ENCODE data around the gene CLIP2.
"Not testable (repeated sequence)": the region's sequence is repeated elsewhere in the genome, so short reads cannot be mapped to it uniquely, and the experiment has no call there.

The CLIP2 gene

GRCh38 chr7:74332373-74333176 lies 43.4 kb downstream of the CLIP2 start:
- no peak for DNase-seq (ENCODE audit: low spot score)

DNA sequence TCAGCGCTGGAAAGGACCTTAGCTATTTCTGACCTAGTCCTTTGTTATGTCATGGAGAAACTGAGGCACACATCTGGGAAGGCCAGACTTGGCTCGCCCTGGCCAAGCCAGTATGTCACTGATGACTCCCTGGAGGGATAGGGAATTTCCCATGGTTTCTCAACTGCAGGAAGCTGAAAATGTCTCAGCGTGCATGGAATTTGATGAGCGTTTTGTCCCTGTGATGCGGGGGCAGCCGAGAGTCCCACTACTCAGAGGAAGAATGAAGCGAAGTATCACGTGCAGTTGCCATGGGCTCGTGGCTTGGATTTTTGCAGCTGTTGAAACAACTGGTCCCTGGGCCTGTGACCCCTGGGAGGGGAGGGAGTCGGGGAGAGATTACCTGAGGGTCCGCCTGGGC lies 44.8 kb downstream of the CLIP2 start:
- DNase-seq (ENCODE audit: low spot score): no peak

DNA sequence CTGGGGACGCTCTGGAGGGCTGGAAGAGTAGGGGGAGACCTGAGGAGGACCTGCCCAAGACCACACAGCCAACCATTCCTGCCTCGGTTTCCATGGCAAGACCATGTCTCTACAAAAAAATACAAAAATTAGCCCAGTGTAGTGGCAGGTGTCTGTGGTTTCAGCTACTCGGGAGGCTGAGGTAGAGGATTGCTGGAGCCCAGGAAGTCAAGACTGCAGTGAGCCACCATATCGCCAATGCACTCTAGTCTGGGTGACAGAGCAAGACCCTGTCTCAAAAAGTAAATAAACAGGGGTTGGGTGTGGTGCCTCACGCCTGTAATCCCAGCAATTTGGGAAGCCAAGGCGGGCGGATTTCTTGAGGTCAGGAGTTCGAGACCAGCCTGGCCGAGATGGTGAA lies 48.7 kb downstream of the CLIP2 start:
- DNase-seq (ENCODE audit: low spot score): no peak

DNA sequence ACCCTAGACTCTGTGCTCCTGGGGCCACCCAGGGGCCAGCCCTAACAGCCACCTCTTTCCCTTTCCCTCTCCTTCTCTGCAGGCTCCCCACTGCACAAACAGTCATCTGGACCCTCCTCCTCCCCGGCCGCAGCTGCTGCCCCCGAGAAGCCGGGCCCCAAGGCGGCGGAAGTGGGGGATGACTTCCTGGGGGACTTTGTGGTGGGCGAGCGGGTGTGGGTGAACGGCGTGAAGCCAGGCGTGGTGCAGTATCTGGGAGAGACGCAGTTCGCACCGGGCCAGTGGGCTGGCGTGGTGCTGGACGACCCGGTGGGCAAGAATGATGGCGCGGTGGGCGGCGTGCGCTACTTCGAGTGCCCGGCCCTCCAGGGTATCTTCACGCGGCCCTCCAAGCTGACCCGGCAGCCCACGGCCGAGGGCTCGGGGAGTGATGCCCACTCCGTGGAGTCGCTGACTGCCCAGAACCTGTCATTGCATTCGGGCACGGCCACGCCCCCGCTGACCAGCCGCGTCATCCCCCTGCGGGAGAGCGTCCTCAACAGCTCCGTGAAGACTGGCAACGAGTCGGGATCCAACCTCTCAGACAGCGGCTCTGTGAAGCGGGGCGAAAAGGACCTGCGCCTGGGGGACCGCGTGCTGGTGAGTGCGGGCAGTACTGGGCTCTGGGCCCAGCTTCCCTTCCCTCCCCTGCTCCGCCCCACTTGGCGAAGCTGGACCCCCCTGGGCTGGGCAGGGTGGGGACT lies 49.3 kb downstream of the CLIP2 start:
- DNase-seq (ENCODE audit: low spot score): no peak

- DNase-seq (ENCODE audit: low spot score): not testable (repeated sequence)
Measured at GRCh38 chr7:74339648-74340047, 50.4 kb downstream of the CLIP2 start.

- peak; percentile 56 for DNase-seq (ENCODE audit: low spot score)
Measured at GRCh38 chr7:74343281-74344131, 54.3 kb downstream of the CLIP2 start.

GRCh38 chr7:74344132-74344496 lies 54.9 kb downstream of the CLIP2 start:
- DNase-seq (ENCODE audit: low spot score): no peak

DNA sequence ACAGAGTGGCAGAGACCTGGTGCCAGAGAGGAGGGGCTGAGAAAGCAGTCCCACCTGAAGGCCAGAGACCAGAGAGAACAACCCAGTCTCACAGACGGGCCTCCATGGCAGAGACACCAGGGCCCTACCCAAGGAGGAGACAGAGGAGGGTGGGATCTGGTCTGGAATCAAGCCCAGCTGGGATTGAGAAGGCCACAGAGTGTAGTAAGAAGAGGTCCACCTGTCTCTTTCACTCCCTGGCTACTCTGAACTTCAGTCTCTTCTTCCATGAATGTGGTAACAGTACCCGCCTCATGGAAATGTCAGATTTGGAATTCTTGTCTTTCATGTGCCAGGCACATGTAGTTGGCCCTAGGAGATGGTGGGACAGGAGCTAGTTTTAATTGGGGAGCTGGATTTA lies 55.6 kb downstream of the CLIP2 start:
- no peak for DNase-seq (ENCODE audit: low spot score)

DNA sequence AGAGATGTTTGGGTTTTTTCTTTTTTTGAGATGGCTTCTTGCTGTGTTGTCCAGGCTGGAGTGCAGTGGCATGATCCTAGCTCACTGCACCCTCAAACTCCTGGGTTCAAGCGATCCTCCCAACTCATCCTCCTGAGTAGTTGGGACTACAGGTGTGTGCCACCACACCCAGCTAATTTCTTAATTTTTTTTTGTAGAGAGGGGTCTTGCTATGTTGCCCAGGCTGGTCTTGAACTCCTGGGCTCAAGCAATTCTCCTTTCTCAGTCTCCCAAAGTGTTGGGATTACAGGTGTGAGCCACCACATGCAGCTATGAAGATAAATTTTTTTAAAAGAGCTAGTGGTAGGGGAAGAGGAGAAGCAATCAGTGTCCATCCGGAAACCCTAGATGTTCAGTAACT lies 56.8 kb downstream of the CLIP2 start:
- no peak for DNase-seq (ENCODE audit: low spot score)

DNA sequence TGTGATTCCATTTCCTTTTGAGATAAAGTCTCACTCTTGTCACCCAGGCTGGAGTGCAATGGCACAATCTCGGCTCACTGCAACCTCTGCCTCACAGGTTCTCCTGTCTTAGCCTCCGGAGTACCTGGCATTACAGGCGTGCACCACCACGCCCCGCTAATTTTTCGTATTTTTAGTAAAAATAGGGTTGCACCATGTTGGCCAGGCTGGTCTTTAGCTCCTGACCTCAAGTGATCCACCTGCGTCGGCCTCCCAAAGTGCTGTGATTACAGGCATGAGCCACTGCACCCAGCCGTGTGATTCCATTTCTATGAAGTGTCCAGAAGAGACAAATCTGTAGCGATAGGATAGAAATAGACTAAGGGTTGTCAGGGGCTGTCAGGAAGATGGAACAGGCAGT lies 60.4 kb downstream of the CLIP2 start:
- no peak for DNase-seq (ENCODE audit: low spot score)

DNA sequence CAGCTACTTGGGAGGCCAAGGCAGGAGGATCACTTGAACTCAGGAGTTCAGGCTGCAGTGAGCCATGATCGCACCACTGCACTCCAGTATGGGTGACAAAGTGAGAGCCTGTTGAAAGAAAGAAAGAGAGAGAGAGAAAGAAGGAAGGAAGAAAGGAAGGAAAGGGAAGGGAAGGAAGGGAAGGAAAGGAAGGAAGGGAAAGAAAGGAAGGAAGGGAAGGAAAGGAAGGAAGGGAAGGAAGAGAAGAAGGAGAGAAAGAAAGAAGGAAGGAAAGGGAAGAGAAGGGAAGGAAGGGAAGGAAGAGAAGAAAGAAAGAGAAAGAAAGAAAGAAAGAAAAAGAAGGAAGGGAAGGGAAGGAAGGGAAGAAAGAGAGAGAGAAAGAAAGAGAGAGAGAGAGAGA lies 61.5 kb downstream of the CLIP2 start:
- DNase-seq (ENCODE audit: low spot score): no peak

DNA sequence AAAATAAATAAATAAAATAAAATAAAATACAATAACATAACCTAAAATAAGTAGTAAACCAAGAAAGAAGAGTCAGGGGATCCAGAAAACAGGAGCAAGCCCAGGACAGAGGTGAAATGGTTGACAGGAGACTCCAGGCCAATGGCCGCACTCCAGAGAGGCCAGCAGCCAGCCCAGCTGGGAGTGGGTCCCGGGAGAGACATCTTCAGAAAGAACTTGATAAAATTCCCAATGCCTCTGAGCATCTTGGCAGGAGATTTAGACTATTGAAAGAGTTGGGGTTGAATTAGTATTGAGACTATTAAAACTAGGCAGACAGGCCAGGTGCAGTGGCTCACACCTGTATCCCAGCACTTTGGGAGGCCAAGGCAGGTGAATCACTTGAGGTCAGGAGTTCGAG lies 62.6 kb downstream of the CLIP2 start:
- no peak for DNase-seq (ENCODE audit: low spot score)

DNA sequence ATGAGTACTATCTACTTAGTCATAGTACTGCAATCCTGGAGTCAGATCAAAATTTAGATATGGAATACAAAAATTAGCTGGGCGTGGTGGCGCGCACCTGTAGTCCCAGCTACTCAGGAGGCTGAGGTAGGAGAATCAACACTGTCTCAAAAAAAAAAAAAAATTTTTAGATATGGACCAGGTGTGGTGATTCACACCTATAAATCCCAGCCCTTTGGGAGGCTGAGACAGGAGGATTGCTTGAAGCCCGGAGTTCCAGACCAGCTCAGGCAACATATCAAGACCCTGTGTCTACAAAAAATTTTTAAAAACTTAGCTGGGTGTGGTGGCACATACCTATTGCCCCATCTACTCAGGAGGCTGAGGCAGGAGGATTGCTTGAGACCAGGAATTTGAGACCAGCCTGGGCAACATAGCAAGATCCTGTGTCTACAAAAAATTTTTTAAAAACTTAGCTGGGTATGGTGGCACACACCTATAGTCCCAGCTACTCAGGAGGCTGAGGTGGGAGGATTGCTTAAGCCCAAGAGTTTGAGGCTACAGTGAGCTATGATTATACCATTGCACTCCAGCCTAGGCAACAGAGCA lies 63.4 kb downstream of the CLIP2 start:
- not testable (repeated sequence) for DNase-seq (ENCODE audit: low spot score)

- DNase-seq (ENCODE audit: low spot score): no peak
Measured at GRCh38 chr7:74354009-74354408, 64.8 kb downstream of the CLIP2 start.

DNA sequence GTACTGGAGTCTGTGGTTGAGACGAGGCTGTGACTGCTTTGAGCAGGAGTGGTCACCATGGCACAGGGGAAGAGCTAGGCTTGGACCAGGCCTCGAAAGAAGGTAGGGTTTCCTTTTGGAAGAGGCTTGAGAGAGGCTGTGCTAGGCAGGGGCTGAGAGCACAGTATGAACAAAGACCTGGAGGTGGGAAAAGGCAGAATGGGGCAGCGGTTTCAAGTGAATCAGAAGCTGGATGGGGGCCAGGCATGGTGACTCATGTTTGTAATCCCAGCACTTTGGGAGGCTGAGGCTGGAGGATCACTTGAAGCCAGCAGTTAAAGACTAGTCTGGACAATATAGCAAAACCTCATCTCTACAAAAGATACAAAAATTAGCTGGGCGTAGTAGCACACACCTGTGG lies 65.9 kb downstream of the CLIP2 start:
- peak; percentile 58 for DNase-seq (ENCODE audit: low spot score)

DNA sequence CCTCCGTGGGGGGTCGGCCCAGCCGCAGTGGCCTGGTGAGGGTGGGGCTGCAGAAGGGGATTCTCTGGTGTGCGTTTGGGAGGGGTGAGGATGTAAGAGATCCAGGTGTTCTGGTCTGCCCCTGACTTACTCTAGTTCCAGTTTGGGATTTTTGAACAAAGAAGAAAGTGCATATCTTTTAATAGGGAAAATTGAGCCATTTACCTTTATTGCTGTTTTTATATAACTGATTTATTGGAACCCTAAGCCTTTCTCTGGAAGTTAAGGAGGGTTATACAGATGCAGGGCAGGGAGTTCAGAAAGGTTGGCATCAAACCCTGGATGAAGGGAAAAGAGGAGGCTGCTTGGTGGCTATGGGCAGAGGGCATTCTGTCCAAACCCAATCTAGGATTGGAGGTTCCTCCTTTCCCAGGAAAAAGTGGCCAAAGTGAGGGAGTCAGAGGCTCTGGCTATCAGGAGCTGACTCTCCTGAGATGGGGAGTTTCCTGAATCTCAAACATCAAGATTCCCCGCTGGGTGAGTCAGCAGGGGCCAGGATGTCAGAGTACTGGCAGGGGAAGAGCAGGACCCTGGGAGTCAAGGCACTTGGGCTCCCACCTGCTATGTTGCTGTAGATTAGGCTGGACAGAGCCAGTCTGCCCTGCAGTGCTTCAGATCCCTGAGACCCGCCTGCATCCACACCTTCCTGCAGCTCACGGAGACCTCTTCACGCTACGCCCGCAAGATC lies 67.5 kb downstream of the CLIP2 start:
- DNase-seq (ENCODE audit: low spot score): no peak

DNA sequence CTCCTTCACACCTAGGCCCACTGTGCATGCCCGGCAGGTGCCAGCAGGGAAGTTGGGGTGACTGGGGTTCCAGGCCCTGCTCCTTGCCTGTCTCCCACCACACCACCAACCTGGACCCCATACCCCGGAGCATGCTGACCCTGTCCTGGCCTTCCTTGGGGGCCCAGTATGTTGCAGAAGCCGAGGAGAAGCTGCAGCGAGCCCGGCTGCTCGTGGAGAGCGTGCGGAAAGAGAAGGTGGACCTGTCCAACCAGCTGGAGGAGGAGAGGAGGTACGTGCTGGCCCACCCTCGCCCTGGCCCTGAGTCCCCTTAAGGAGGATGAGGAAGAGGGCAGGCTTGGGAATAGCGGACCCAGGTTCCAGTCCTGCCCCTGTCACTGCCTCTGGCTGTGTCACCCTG lies 70.8 kb downstream of the CLIP2 start:
- DNase-seq (ENCODE audit: low spot score): no peak

DNA sequence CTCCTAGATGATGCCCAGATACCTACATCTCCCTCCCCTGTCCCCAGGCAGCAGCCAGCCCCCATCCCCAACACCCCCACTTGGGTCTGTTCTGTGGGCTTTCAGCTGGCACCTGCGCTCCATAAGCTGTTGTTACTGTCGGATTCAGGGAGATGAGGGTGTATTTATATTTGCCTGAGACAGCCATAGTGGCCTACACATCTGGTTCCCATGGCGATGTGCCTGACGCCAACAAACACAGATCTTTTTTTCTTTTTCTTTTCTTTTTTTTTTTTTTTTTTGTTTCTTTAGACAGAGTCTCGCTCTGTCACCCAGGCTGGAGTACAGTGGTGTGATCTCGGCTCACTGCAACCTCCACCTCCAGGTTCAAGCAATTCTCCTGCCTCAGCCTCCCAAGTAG lies 73.1 kb downstream of the CLIP2 start:
- no peak for DNase-seq (ENCODE audit: low spot score)

DNA sequence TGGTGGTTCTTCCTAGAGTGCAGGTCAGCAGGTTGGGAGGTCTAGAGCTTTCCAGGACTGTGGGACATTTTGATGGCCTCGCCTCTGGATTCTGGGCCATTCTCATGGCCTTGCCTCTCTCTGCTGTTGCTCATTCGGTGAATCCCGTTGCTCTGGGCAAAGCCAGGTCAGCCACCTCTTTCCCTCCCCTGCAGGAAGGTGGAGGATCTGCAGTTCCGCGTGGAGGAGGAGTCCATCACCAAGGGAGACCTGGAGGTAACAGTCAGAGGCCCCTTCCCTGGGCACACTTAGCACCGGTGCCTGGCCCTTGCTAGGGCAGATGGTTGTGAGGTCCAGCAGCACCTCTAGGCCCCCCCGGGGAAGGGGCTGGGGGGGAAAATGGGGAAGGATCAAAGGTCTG lies 74.9 kb downstream of the CLIP2 start:
- peak; percentile 49 for DNase-seq (ENCODE audit: low spot score)

- peak; percentile 88 for DNase-seq (ENCODE audit: low spot score)
Measured at GRCh38 chr7:74365322-74366022, 76.3 kb downstream of the CLIP2 start.
